Bronchial epithelial cell (primary cell): ENCODE measurements around the gene MARCOL. TPM values are rescaled to one million over a fixed set of nuclear protein-coding genes. Genes with fewer than 3 reads are reported as not detected.
"Not testable (repeated sequence)": the region's sequence is repeated elsewhere in the genome, so short reads cannot be mapped to it uniquely, and the experiment has no call there.

Source experiments
- DNase-seq: peaks from one replicate; pipeline ENCODE4 v3.0.0-alpha.2; 2010; ENCODE audit warnings: low read depth
- FAIRE-seq: peaks from 2 replicates; lab custom pipeline; 2011; peaks lifted over from hg19 to GRCh38; lab: Jason Lieb, UNC
- H3K27me3 ChIP-seq: 2 replicates; pipeline ENCODE4 v1.5.1; 2011; ENCODE audit warnings: low read length; ENCODE audit not compliant: control insufficient read depth, insufficient read depth
- H3K36me3 ChIP-seq: 2 replicates; pipeline ENCODE4 v1.5.1; 2011; ENCODE audit warnings: low read length; ENCODE audit not compliant: control insufficient read depth, insufficient read depth
- H3K4me3 ChIP-seq: 2 replicates; pipeline ENCODE4 v1.5.1; 2011; ENCODE audit warnings: mild to moderate bottlenecking, low read depth, low read length, control low read depth
- CTCF ChIP-seq: IDR thresholded peaks from 2 replicates; pipeline ENCODE4 v1.5.1; 2011; ENCODE audit warnings: mild to moderate bottlenecking, moderate library complexity, low read length, control low read depth, inconsistent platforms; ENCODE audit not compliant: insufficient read depth, severe bottlenecking
- total RNA-seq: library from RNA; depleted of rRNA; stranded (reverse); fragments of >200 nt; gene quantifications from 2 replicates; pipeline ENCODE4 v1.2.1, GENCODE V29; 2014

The MARCOL gene
- total RNA-seq, 1 donor from 2014 or later: not detected

DNA sequence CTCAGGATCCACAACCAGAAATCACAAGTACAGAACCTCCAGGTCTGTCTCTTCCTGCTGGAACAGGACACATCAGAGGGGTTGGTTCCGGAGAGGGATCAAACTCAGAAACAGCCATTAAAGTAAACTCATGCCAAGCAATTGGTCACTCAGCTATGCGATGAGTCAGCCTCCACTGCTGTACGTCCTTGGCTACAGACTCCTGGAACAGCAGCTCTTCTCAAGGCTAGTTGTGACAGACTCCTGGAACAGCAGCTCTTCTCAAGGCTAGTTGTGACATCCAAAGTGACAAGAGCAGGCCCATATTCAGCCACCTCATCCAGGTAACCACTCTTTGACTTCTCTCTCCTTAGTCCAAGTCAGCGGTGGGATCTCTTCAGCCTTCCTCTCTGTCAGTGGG, 30.2 kb downstream of the MARCOL start, which contains the start of gene SPINK13:
Gene SPINK13, plus strand, starts transcription at position 229 of the 400 bp plus-strand sequence. CDS start 1,279 bp downstream, outside the sequence.
- Histone ChIP-seq H3K36me3 (no peaks in the 10 kb centered on the region), H3K4me3 (no peak within 1 kb of the TSS), H3K27me3 (no peaks in the 10 kb centered on the region)
- FAIRE-seq (no peak), DNase-seq (peak; percentile 81)
- no peak for TF ChIP-seq CTCF

- DNase-seq: not testable (repeated sequence)
Observed at GRCh38 chr5:148275129-148275528, 36.8 kb downstream of the MARCOL start.

DNA sequence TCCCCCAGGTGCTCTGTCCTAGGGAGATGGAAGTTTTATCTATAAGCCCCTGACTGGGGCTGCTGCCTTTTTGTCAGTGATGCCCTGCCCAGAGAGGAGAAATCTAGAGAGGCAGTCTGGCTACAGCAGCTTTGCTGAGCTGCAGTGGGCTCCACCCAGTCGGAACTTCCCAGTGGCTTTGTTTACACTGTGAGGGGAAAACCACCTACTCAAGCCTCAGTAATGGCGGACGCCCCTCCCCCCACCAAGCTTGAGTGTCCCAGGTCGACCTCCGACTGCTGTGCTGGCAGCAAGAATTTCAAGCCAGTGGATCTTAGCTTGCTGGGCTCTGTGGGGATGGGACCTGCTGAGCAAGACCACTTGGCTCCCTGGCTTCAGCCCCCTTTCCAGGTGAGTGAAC, 42.6 kb downstream of the MARCOL start:
- FAIRE-seq, H3K4me3 ChIP-seq, H3K36me3 ChIP-seq, H3K27me3 ChIP-seq, DNase-seq: not testable (repeated sequence)

More at GRCh38 chr5:148275129-148275528, 36.8 kb downstream of the MARCOL start:
- not testable (repeated sequence) for H3K27me3 ChIP-seq, H3K4me3 ChIP-seq, H3K36me3 ChIP-seq, FAIRE-seq

DNA sequence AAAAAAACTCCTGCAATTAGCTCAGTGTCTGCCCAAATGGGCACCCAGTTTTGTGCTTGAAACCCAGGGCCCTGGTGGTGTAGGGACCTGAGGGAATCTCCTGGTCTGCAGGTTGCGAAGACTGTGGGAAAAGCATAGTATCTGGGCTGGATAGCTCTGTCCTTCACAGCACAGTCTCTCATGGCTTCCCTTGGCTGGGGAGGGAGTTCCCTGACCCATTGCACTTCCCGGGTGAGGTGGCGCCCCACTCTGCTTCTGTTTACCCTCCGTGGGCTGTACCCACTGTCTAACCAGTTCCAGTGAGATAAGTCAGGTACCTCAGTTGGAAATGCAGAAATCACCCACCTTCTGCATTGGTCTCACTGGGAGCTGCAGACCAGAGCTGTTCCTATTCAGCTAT, 43.0 kb downstream of the MARCOL start:
- not testable (repeated sequence) for H3K4me3 ChIP-seq, FAIRE-seq, H3K36me3 ChIP-seq, DNase-seq, H3K27me3 ChIP-seq

DNA sequence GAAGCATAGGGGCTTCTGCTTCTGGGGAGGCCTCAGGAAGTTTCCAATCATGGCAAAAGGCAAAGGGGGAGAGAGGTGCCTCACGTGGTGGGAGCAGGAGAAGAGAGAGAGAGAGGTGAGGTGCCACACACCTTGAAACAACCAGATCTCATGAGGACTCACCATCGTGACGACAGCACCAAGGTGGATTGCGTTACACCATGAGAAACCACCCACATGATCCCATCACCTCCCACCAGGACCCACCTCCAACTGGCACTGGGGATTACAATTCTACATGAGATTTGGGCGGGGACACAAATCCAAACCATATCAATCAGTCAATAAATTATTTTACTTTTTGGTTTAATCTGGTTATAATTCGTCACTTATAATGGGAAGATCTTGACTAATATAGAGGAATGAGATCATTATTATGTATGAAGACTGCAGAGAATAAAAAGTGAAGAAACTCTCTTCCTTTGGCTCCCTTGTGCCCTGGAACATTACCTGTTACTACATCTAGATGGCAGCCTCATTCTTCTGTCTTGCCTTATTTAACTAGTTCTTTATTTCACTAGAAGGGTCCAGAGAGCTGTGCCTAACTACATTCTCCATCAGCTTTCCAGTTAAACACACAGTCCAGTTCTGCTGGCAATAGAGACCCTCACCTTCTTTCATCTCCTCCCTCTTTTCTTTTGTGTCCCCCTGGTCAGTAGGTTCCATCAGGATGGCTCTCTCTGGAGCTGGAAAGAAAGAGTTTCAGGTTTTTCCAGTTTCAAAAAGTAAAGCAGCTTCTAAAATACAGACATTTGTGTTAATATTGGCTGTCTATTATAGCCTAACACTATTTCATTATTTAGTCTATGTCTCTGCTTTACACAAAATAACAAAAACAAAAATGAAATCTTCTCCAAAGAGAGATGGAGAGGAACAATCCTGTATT, 52.2 kb downstream of the MARCOL start:
- DNase-seq: peak; percentile 40
- Histone ChIP-seq H3K4me3 (no peak overlapping the region), H3K36me3 (no peaks in the 10 kb centered on the region), H3K27me3 (no peaks in the 10 kb centered on the region)
- TF ChIP-seq CTCF: peak; percentile 60
- FAIRE-seq: no peak

Other genes with a start within 250 kb of the MARCOL start
- gene SPINK5, start 174.5 kb upstream of the MARCOL start, total RNA-seq: 8.4 and 151 TPM in 2 replicates
- gene SPINK14, start 70.0 kb upstream of the MARCOL start, total RNA-seq: not detected in 2 replicates
- gene SPINK6, start 35.5 kb upstream of the MARCOL start, total RNA-seq: not detected in 2 replicates
- not detected in 2 replicates for gene SPINK13, start 30.3 kb downstream of the MARCOL start, total RNA-seq
- 13.7 and 23.4 TPM in 2 replicates for gene SPINK7, start 73.9 kb downstream of the MARCOL start, total RNA-seq
- not detected in 2 replicates for gene SPINK9, start 97.0 kb downstream of the MARCOL start, total RNA-seq
- gene FBXO38, start 145.4 kb downstream of the MARCOL start, total RNA-seq: 32.9 and 41.0 TPM in 2 replicates